RWPE1 (cell line): ENCODE results near the gene SYCP2L.
"Not testable (repeated sequence)": the region's sequence is repeated elsewhere in the genome, so short reads cannot be mapped to it uniquely, and the experiment has no call there.

Experiments used
- CTCF ChIA-PET: fragments of 350-600 bp; sonication (Branson Sonifier 250); formaldehyde crosslinking; extraction: SDS; loops from one replicate; lab custom pipeline; 2021; lab: Yijun Ruan, JAX
- POLR2A ChIA-PET: fragments of 400-600 bp; formaldehyde crosslinking; extraction: SDS; loops from one replicate; lab custom pipeline; 2020; ENCODE audit warnings: antibody characterized with exemption; ENCODE audit not compliant: low non-redundant PET; lab: Yijun Ruan, JAX
- DNase-seq: peaks from one replicate; pipeline ENCODE4 v3.0.0; 2012; ENCODE audit warnings: low spot score
- H3K27ac ChIP-seq: fragments of 450-650 bp; 2 replicates; pipeline ENCODE4 v1.5.1; 2017
- CTCF ChIP-seq: fragments of 450-650 bp; conservative IDR thresholded peaks from 2 replicates; pipeline ENCODE4 v1.5.1; 2017; ENCODE audit warnings: low read depth, mild to moderate bottlenecking

The SYCP2L gene

DNA sequence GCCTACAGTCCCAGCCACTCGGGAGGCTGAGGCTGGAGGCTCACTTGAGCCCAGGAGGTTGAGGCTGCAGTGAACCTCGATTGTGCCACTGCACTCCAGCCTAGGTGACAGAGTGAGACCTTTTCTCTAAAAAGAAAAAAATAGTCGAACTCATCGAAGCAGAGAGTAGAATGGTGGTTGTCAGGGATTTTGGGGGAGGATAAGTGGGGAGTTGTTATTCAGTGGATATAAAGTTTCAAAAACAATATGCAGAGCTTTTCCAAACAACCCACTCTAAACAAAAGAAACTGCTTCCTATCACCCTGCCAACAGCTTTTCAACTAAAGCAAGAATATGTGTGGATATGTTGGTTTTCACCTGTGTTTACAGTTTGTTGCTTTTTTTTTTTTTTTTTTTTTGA, 37.0 kb upstream of the SYCP2L start:
- H3K27ac ChIP-seq: no peak overlapping the region
- ChIA-PET CTCF (no interaction called here), POLR2A (no interaction called here)

GRCh38 chr6:10850728-10851127, 36.1 kb upstream of the SYCP2L start:
- no peak overlapping the region for H3K27ac ChIP-seq
- ChIA-PET CTCF (interaction anchor here (0.6 kb wide), 1 partner anchor 10 kb away, joined by 3 read pairs; no protein-coding TSS in a partner anchor), POLR2A (no interaction called here)
- TF ChIP-seq CTCF: no peak
- DNase-seq: no peak

More for the DNA sequence above, 37.0 kb upstream of the SYCP2L start:
- no peak for TF ChIP-seq CTCF
- no peak for DNase-seq

DNA sequence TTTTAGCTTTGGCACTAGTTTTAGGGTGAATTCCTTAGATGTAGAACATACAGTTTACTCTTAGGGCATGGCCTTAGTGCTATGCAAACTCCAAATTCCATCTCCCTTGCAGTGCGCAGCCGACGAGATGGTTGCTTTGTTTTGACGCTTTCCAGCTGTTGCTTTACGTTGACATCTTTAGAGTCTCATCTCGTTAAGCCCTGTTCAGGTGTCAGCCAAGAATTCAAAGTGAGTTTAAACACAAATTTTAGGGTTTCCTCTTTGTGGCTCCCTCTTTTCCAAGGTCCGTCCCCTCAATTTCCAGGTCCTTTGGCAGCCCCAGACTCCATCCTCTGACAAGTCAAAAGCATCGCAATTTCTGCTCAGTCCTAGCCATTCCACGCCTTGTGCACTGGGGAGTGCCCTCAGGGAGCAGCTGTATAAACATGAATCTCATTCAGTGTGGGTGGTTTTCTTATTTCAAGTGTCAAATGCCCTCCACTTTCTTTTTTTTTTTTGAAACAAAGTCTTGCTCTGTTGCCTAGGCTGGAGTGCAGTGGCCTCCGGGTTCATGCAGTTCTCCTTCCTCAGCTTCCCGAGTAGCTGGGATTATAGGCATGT, 34.4 kb upstream of the SYCP2L start:
- H3K27ac ChIP-seq: no peak overlapping the region
- TF ChIP-seq CTCF: no peak
- POLR2A ChIA-PET: no interaction called here
- CTCF ChIA-PET: no interaction called here
- no peak for DNase-seq

DNA sequence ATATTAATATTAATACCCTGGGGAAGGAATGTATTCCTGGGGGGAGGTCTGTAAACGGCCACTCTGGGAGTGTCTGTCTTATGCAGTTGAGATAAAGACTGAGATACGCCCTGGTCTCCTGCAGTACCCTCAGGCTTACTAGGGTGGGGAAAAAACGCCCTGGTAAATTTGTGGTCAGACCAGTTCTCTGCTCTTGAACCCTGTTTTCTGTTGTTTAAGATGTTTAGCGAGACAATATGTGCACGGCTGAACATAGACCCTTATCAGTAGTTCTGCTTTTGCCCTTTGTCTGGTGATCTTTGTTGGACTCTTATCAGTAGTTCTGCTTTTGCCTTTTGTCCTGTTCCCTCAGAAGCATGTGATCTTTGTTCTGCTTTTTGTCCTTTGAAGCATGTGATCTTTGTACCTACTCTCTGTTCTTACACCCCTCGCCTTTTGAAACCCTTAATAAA, 33.0 kb upstream of the SYCP2L start:
- DNase-seq, H3K27ac ChIP-seq, POLR2A ChIA-PET: not testable (repeated sequence)
- CTCF ChIA-PET: interaction anchor here (0.6 kb wide), 1 partner anchor 514 kb away, joined by 3 read pairs; no protein-coding TSS in a partner anchor

GRCh38 chr6:10854922-10855632, 31.8 kb upstream of the SYCP2L start:
- no peak for DNase-seq
- CTCF ChIA-PET: interaction anchor here (0.5 kb wide), 1 partner anchor 1187 kb away, joined by 5 read pairs; no protein-coding TSS in a partner anchor
- POLR2A ChIA-PET: no interaction called here
- TF ChIP-seq CTCF: no peak
- H3K27ac ChIP-seq: no peak overlapping the region

GRCh38 chr6:10857259-10857658, 29.6 kb upstream of the SYCP2L start:
- no peak for DNase-seq
- CTCF ChIA-PET: no interaction called here
- H3K27ac ChIP-seq: no peak overlapping the region
- no peak for TF ChIP-seq CTCF
- POLR2A ChIA-PET: interaction anchor here (0.6 kb wide), 1 partner anchor 238 kb away, joined by 6 read pairs; no protein-coding TSS in a partner anchor

GRCh38 chr6:10861086-10861485, 25.8 kb upstream of the SYCP2L start:
- ChIA-PET POLR2A (no interaction called here), CTCF (no interaction called here)
- no peak overlapping the region for H3K27ac ChIP-seq
- no peak for TF ChIP-seq CTCF
- DNase-seq: no peak
